Body of pancreas (tissue), 4 donors: ENCODE measurements around the gene PROX2.

ENCODE experiments used
- CTCF ChIP-seq, 7 experiments: fragments of 450-650 bp in 4 of 7; fragments of 200-600 bp in 3 of 7; sonication (generic) in 3 of 7; IDR thresholded peaks; one replicate each; pipeline ENCODE4 v1.5.1; 2016 to 2019; ENCODE audit warnings: antibody characterized with exemption in 7 of 7
- POLR2A ChIP-seq, 3 donors: fragments of 450-650 bp; IDR thresholded peaks; one replicate each; pipeline ENCODE4 v1.6.1; 2016; ENCODE audit warnings: antibody characterized with exemption in 3 of 3, mild to moderate bottlenecking in 2 of 3

GRCh38 chr14:74829251-74829650 lies 46.7 kb downstream of the PROX2 start:
- TF ChIP-seq POLR2A (IDR thresholded peaks at IDR 0.05) (no peak), CTCF (IDR thresholded peaks at IDR 0.05) (no peak)
